ENCODE results near the gene BLACAT1.

BLACAT1 gene

GRCh38 chr1:205494115-205494514 lies 38.3 kb upstream of the BLACAT1 start:
- Histone ChIP-seq H3K36me3 (no peaks in the 10 kb centered on the region), H3K4me1 (ENCODE audit: control insufficient read depth in 1 of 2, insufficient read depth in 1 of 2, low read depth in 1 of 2, low read length in 1 of 2) (no peaks in the 10 kb centered on the region), H3K4me3 (ENCODE audit: low read depth in 1 of 2, low read length in 1 of 2) (no peak overlapping the region), H3K9me3 (no peaks in the 10 kb centered on the region), H3K27me3 (peaks cover 60% of the 10 kb centered on the region), H3K27ac (no peak overlapping the region)
- no peak for TF ChIP-seq CTCF (IDR thresholded peaks at IDR 0.05)

GRCh38 chr1:205493241-205494085 lies 37.6 kb upstream of the BLACAT1 start:
- H3K27me3 ChIP-seq, result peaks cover 66% of the 10 kb centered on the region
- H3K9me3 ChIP-seq, result no peaks in the 10 kb centered on the region
- H3K27ac ChIP-seq, result no peak overlapping the region
- TF ChIP-seq CTCF (IDR thresholded peaks at IDR 0.05), result no peak
- no peaks in the 10 kb centered on the region for H3K4me1 ChIP-seq (ENCODE audit: control insufficient read depth in 1 of 2, insufficient read depth in 1 of 2, low read depth in 1 of 2, low read length in 1 of 2)
- no peak overlapping the region for H3K4me3 ChIP-seq (ENCODE audit: low read depth in 1 of 2, low read length in 1 of 2)
- H3K36me3 ChIP-seq, result no peaks in the 10 kb centered on the region

- Histone ChIP-seq H3K9me3 (no peaks in the 10 kb centered on the region), H3K4me3 (ENCODE audit: low read depth in 1 of 2, low read length in 1 of 2) (no peak overlapping the region), H3K27ac (no peak overlapping the region), H3K27me3 (peaks cover 72% of the 10 kb centered on the region), H3K36me3 (no peaks in the 10 kb centered on the region), H3K4me1 (ENCODE audit: control insufficient read depth in 1 of 2, insufficient read depth in 1 of 2, low read depth in 1 of 2, low read length in 1 of 2) (no peaks in the 10 kb centered on the region)
- TF ChIP-seq CTCF (IDR thresholded peaks at IDR 0.05), result no peak
Observed at GRCh38 chr1:205492774-205493173, 36.9 kb upstream of the BLACAT1 start.

GRCh38 chr1:205492201-205492667 lies 36.4 kb upstream of the BLACAT1 start:
- no peak overlapping the region for H3K4me3 ChIP-seq (ENCODE audit: low read depth in 1 of 2, low read length in 1 of 2)
- H3K27ac ChIP-seq, result no peak overlapping the region
- H3K9me3 ChIP-seq, result no peaks in the 10 kb centered on the region
- no peaks in the 10 kb centered on the region for H3K4me1 ChIP-seq (ENCODE audit: control insufficient read depth in 1 of 2, insufficient read depth in 1 of 2, low read depth in 1 of 2, low read length in 1 of 2)
- no peaks in the 10 kb centered on the region for H3K36me3 ChIP-seq
- no peak for TF ChIP-seq CTCF (IDR thresholded peaks at IDR 0.05)
- peaks cover 72% of the 10 kb centered on the region for H3K27me3 ChIP-seq

GRCh38 chr1:205491794-205492193 lies 35.9 kb upstream of the BLACAT1 start:
- Histone ChIP-seq H3K4me1 (ENCODE audit: control insufficient read depth in 1 of 2, insufficient read depth in 1 of 2, low read depth in 1 of 2, low read length in 1 of 2) (no peaks in the 10 kb centered on the region), H3K27me3 (peaks cover 71% of the 10 kb centered on the region), H3K9me3 (no peaks in the 10 kb centered on the region), H3K4me3 (ENCODE audit: low read depth in 1 of 2, low read length in 1 of 2) (no peak overlapping the region), H3K36me3 (no peaks in the 10 kb centered on the region), H3K27ac (no peak overlapping the region)
- no peak for TF ChIP-seq CTCF (IDR thresholded peaks at IDR 0.05)

All from neutrophil (primary cell).